Stimulated activated CD4-positive, alpha-beta T cell treated with anti-CD3 and anti-CD28 coated beads, TNF-alpha, amount 100 ng/mL, for 48 hours (primary cell): Measurements from ENCODE around the gene KLHL25.

Experiments
- DNase-seq, 3 donors: peaks; one replicate each; pipeline ENCODE4 v3.0.0-alpha.2; 2020; ENCODE audit warnings: low read depth in 3 of 3

The KLHL25 gene

GRCh38 chr15:85777250-85778106 is 17.2 kb downstream of the KLHL25 start:
- DNase-seq: no peak

- DNase-seq: no peak
Observed at GRCh38 chr15:85773970-85774369, 20.8 kb downstream of the KLHL25 start.

DNA sequence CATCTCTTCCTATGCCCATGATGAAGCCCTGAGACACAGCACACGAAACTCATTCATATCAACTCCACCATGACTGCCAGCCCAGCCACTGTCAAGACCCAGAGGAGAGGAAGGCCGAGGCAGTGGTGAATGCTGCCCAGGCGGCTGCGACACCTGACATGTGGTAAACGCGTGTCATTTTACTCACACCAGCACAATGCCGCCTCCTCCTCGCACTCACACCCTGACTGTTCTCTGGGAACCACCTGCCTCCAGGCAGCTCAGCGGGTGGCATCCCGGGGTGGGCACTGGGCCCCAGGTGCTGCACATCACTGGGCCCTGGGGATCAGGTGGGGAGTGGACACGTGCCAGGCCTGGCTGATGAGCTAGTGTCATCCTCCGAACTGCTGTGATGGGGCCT is 21.5 kb downstream of the KLHL25 start:
- no peak for DNase-seq

DNA sequence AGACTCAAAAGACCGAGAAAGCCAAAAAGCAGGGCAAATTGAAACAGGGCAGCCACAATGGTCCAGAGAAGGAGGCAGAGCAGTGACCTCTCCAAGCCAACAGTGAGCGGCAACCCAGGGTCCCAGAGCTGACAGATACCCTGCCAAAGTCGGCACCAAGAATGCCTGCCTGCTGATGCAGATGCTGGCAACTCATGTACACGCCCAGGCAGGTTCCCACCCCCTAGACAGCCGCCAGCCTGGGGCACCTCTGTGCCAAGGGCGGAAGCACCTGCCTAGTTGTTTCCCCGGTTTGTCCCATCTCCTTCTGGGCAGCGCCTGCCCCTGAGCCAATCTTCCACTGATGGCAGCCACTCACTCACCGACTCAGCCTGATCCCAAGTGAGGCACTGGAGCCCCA is 22.1 kb downstream of the KLHL25 start:
- no peak for DNase-seq

- no peak for DNase-seq
Observed at GRCh38 chr15:85771781-85772445, 22.8 kb downstream of the KLHL25 start.

- DNase-seq: no peak
Observed at GRCh38 chr15:85771271-85771670, 23.5 kb downstream of the KLHL25 start.

DNA sequence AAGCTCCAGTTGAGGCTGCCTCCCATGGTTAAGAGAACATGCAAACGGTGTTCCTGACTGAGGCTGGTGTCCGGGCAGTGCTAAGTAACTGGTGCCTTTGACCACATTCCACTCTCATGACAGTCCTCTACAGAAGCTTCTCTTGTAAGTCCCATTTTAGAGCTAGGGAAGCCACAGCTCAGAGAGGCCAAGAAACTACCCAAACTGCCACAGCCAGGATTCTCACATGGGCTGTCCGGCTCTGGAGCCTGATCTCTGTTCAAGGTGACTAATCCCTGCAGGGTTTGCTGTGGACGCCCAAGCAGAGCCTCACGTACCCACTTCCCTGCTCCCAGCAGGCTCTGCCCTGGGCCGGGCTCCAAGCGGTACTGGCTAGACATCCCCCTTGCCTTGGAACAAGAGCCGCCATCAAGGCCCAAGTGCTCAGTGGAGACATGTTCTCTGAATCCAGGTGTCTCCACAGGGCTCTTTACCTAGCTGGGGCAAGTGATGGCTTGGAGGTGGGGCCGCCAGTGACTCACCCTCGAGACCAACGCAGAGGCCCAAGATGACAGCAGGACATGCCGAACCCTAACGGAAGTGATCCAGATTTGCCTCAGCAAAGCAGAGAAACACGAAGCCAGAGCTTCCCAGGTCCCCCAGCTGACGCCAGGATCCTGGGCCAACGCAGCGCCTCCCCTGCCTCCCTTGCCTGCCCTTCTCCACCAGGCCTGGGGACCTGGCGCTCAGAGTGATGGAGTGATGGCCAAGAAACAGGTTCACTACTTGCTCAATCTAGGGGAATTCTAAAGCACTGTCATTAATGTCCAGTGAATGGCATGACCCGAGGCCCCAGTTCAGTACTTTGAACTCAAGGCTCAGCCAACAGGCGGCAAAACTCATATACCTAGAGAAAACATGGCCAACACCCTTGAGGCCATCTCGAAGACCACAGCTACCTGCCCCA is 24.4 kb downstream of the KLHL25 start:
- DNase-seq: no peak

DNA sequence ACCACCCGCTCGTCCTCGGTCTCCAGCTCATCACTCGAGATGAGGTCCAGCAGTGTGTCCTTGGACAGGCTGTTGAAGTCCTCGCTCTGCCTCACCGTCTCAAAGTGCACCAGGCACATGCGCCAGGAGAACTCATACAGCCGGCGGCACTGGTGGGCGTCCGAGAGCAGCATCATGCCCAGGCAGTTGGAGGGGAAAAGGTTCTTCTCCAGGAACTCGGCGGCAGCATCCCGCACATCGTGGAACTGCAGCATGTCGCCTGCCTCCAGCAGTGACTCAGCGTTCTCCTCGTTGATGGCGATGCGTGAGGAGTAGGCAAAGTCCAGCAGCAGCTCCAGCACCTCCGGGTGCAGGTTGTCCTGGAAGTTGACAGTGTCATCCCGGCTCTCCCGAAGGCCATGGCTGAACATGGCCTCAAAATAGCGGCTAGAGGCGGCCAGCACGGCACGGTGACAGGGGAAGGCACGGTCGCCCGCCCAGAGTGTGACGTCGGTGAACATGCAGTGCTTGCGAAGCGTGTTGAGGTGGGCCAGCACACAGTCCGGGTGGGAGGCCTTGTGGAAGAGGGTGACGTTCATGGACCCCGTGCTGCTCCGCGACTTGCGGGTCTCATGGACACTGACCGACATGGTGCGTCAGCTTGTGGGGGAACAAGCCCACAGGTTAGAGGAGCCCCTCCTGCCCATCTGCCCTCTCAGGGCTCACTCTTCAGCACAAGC is 25.4 kb downstream of the KLHL25 start:
- DNase-seq: no peak

GRCh38 chr15:85768595-85769168 is 26.0 kb downstream of the KLHL25 start:
- no peak for DNase-seq

GRCh38 chr15:85767785-85768529 is 26.8 kb downstream of the KLHL25 start:
- DNase-seq: no peak

GRCh38 chr15:85766001-85766831 is 28.5 kb downstream of the KLHL25 start:
- DNase-seq: no peak

DNA sequence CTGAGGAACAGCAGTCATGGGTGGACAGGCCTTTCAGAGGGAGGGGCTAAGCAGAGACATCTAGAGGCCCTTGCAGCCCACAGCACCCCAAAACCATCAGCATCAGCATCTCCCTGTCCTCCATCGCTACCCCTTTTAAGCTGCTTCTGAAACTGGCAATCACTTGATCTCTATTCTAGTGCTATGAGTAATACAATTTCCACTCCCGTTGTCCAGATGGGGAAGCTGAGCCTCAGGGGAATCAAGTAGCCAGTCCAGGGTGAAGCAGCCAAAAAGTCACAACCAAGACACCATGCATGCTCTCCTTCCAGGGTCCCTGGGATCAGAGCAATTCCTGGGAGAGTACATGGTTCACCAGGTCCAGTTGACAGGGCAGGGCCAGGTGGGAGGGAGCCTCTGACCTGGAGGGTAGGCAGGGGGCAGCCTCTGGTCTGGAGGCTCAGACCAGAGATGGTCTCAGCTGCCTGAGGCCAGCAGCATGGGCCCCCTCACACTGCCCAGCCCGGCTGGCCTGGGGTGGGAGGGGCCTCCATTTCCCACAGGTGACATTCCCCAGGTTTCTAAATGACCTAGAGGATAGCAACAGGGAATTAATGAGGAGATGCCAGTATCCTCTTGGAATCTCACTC is 30.0 kb downstream of the KLHL25 start:
- no peak for DNase-seq

DNA sequence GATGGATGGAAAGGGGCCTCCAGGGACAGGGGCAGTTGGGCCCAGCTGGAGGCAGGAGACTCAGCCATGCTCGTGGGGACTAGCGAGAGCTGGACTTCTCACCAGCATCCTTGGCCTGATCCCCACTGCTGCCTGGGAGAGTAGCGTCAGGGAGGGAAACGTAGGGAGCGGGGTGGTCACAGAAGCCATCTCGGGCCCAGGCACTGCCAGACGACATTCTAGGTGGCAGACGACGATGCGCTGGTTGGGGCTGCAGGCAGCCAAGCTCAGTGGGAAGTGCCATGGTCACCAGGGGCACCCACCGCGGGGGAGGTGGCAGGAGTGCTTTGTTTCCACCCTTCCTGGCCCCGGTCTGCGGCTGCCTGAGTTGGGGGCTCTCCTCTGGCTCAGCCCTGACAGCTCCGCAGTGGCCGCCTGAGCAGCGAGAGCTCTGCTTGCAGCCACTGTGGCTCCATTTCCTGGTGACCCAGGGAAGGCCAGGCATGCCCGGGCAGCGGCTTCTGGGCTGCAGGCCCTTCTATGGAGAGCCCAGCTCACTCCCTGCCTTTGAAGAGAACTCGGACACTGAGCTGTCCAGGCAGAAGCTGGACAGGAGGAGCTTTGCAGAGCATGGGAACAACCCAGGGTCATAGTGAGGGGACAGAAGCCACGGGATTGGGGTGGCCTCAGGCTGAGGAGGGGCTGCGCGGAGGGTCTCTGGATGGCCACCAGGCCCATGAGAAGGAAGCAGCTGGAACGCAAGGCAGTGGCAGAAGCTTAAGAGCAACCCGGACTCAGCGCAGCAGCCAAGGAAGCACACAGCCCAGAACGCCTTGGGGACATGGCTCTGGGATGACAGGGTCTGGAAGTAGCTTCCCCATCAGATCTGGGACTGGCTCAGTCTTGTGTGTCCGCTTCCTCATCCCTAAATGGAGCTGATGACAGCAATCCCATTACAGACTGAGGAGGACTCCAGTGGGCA is 30.8 kb downstream of the KLHL25 start:
- DNase-seq: no peak

DNA sequence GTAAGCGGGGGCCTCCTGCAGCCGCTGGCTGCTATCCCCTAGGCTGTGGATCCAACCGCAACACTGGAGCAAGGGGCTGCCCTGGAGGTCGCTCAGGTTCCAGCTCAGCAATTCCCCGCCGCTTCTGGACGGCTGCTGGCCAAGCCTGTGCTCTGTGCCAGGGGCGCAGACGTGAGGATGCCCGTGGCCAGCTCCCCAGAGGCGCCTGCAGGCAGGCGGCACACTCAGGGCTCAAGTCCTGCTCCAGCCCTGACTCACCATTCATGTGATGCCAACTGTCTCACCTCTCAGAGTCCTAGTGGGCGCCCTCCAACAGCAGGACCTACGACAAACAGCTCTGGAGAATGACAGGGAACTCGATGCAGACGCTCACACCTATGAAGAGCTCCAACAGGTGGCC is 31.6 kb downstream of the KLHL25 start:
- no peak for DNase-seq

GRCh38 chr15:85762756-85763127 is 32.0 kb downstream of the KLHL25 start:
- no peak for DNase-seq

DNA sequence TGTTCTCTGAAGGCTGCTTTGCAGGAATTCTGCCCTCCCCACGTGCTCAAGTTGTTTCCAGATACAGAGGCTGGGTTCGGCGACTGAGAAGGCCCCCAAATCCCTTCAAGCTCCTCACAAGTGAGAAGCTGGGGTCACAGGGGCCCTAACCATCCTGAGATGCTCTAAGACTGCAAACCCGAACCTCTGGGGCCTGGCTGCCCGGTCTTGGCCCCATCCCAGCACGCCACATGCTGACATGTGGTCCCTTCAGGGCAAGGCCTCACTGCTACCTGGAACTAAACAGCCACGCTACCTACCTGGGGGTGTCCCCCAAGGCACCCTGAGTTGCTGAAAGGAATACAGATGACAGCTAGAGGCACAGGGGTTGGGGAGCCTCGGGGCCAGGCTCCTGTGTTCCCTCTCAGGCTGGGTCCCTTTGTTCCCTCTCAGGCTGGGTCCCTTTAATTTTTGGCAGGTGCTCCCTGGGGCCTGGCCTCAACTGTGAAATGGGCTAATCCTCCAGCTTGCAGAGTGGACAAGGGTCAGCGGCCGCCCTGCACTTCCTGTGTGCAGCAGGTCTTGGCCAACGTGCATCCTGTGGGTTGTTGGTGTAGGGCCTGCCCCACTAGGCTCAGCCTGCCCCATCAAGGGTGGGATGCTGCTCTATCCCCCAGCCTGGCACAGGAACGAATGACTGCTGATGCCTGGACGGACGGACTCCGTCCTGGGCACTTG is 32.5 kb downstream of the KLHL25 start:
- DNase-seq: no peak

- DNase-seq: no peak
Observed at GRCh38 chr15:85761635-85762034, 33.1 kb downstream of the KLHL25 start.
